D341Med (cell line): ENCODE results near the gene CEP152.
"Not testable (repeated sequence)": the region's sequence is repeated elsewhere in the genome, so short reads cannot be mapped to it uniquely, and the experiment has no call there.

ENCODE experiments used
- DNase-seq: peaks from one replicate; pipeline ENCODE4 v3.0.0; 2012; ENCODE audit warnings: low spot score

CEP152 gene

DNA sequence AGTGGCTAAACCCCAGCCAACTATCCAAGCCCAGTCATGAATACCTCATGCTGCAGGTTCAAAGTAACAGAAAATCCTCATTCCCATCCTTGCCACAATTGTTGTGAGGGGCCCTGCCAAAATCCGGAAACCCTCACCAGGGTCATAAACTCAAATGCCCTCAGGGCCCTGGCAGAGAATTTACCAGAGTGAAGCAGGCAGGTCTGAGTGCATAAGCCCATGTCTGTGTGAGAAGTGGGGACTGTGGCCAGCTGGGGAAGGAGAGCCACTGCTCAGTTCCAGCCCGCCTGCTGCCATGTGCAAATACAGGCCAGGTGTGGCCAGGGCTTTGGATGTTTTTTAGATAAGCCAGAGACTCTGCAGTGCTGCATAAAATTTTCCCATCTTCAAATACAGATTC lies 7.0 kb downstream of the CEP152 start:
- DNase-seq = no peak

DNA sequence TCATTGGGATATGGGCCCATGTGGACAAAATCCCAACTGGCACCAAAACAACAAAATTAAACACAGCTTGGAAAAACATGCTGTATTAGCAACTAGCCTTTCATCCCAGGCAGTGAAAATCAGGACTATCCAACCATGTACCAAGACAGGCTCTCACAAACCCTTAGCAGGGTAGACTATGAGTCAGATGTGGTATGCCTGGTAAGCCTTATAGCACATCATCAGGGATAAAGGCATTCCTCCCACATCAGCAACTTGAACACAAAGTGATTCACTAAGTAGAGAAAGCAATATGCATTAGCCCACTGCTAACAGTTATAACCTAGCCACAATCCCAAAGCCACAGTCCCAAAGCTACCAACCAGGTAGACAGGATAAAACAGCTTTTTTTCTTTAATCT lies 8.0 kb downstream of the CEP152 start:
- DNase-seq = no peak

DNA sequence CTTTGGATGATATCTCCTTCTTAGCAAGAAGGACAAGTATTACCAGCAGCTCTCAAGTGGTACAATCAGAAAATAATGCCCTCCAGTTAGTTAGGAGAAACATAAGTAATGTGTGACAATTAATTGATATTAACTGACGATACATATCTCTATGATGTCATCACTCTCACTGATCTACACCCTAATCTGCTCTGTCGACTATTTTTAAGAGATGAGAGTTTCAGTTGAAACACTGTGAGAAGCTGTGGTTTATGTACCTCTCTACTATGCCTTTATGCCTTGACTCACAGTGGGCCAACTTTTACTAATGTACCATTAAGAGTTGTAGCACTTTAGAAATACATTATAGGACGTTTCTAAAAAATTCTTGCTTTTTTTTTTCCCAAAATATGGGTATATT lies 8.6 kb downstream of the CEP152 start:
- DNase-seq = no peak

DNA sequence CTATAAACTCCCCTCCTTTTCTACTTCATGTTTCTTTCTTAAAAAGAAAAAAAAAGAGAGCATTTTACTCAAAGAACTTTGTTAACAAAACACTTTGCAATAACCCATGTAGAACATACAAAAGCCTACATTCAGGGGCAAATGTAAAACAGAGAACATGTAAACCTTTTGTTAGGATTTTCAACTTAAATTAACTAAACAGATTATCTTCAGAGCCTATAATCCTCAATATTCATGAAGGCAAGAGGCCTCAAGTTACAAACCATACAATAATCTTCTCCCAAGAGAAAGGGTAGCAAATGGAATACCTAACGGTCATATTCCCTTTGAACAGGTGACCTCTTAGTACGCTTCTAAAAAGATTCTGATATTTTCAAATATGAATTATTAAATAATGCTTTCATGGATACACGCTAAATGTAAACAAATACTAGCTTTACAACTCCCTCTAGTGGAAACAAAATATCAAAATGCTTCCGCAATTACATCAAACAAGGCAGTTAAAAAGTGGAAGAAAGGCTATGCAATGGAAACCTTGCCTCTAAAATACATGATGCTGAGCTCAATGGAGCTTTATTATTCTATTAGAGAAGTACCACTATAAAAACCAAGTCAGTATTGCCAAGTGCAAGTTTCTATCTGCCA lies 9.9 kb downstream of the CEP152 start:
- no peak for DNase-seq

DNA sequence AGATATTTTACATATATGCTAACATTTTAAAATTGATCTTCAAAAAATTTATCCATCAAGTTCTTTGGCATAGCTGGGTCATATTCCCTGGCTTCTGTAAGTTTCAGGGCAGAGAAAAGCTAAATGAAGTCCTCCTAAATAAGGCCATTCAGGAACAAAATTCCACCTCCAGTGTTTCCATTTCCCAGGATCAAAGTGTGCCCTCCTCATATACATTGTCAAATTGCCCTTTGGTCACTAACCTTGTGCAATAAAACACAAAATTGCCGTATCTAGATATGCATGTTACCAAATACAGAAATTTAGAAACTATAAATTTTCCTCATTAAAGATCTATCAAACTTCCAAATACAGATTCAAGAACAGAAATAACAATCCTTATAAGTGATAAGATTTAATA lies 10.6 kb downstream of the CEP152 start:
- DNase-seq = no peak

DNA sequence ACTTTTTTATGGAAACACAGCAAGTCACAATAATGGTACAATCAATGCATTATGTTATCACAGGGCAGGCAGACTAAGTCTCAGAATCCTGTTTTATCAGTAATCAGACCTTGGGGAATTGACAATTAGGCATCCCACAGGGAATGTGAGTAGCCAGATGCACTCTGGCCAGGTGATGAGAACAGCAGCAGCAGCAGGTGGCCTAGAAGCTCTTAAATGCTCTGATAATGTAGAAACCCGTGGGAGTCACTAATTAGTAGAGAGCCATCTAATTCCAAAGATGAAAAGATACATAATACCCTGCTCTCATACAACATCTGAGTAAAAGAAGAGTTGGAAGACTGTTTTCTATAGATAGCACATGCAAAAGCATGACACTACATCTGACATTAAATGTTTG lies 12.6 kb downstream of the CEP152 start:
- peak; percentile 70 for DNase-seq

DNA sequence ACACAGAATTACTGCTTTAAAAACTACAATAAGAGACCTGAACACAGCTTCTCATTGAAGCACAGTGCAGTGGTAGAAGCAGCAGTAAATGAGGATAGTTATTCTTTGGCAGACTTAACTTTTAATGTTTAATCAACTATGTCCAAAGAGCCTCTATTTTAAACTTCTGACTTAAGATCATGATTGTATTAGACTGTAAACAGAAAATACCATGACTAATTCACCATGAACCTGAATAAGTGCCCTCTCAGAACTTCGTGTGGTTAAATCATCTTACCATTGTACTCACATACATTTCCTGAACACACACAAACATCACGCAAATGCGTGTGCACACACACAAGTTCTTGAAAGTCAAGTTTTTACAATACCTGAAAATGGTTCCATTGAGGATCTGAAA lies 13.9 kb downstream of the CEP152 start:
- no peak for DNase-seq

DNA sequence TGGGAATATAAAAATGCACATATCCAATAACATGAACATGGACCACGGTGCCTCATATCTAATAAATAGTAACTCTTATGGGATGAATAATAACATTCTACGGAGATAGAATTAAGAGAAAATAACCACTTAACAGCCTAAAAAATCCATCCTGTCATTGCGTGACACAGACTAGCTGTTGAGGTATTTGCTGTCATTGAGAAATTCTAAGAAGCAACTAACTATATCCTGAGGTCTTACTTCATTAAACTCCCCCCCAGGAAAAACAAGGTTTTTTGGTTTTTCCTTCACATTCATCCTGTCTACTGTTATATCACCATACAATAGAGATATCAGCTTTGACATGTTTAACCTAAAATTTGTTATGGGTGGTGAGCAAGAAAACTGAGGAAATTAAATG lies 14.3 kb downstream of the CEP152 start:
- no peak for DNase-seq

DNA sequence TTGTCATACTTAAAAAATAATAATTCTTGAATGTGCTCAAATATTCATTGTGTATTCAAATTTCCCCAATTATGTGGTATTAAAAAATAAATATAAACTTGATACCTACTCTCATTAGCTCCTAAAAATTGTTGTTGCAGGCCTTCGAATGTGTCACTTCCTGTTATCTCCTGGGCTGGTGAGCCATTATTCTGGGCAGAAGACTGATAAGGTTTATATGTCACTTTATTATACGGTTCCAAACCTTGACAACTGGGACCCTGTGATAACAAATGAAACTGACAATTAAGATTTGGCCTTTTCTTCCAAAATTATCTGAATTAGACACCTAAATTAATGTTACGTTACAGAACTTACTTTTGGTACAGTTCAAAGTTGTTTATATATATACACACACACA lies 15.0 kb downstream of the CEP152 start:
- no peak for DNase-seq

DNA sequence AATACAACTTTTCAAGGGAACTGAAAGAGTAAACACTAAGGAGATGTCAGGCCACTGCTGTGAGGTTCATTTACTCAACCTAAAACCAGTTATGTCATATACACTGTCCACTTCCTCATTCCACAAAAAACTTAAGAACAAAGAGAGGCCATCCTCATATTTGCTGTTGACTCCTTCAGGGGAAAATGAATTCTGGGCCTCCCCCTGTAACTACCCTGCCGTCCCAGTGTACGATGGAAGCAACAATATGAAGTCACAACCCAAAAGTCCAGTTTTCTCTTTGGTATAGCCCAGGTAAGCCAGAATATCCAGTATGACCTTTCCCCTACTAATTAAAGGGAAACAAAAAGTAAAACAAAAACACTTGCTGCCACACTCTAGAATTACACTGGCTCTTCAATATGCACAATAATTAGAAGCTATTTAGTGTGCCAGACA lies 16.2 kb downstream of the CEP152 start:
- no peak for DNase-seq

DNA sequence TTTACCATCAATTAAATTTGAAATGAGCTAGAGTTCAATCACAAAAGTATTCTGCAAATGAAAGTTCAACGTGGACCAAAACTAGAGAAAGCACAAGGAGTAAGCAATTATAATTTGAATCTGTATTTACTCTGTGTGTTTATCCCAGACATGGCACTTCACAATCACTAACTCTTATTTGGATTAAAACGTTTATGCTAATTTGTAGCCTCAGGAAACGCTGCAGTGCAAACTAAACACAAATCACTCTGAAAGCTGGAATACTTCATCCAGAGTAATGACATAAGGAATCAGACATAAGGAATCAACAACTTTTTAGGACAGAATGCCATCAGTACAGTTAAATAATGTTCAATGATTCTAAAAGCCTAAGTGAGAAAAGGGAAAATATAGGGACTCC lies 18.5 kb downstream of the CEP152 start:
- no peak for DNase-seq

DNA sequence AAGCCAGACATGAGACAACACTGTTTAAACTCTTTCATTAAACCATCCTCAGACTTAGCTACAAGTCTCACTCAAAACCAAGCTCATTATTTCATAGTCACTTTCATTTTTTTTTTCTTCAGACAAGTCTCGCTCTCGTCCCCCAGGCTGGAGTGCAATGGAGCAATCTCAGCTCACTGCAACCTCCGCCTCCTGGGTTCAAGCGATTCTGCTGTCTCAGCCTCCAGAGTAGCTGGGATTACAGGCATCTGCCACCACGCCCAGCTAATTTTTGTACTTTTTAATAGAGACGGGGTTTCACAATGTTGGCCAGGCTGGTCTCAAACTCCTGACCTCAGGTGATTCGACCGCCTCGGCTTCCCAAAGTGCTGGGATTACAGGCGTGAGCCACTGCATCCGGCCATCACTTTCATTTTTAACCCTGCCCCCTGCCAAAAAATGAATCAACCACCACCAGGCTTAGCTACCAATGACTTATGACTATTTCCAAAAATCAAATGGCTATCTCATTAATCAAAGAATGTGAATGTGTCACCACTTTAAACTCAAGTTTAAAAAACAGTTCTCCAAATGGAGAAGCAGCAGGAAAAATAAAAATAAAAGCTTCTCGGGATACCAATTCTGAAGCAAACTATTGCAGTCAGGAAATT lies 20.3 kb downstream of the CEP152 start:
- not testable (repeated sequence) for DNase-seq

DNA sequence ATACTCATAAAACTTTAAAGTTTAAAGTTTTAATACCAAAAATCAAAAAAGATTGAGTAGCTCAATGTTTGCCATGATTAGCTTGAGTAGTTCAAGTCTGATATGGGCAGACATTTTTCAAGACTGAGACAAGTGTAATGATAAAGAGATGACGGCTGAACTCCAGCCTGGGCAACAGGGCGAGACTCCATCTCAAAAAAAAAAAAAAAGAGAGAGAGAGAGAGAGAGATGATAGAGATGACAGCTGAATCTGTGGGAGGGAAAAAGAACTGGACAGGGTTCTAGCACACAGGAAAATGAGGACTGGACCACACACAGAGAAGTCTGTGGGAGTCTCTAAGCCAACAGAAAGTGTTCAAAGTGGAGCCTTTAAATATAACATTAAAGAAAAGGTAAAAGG lies 25.2 kb downstream of the CEP152 start:
- DNase-seq = no peak

DNA sequence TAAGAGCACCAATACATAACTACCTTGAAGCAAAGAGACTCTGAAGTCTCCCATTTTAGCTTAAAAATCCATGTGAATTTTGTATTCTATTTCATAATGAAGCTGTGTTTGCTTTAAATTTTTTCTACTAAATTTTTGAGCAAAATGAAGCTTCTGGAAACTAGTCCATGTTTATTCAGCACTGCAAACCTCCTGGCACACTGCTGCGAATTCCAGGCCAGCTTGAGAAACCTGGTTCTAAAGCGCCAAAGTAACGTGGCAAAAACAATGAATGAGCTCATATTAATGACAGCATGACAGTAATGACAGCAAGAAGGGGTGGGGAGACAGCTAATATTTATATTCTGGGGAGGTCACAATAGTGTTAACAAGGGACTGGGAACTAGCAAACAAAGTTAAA lies 25.7 kb downstream of the CEP152 start:
- no peak for DNase-seq

DNA sequence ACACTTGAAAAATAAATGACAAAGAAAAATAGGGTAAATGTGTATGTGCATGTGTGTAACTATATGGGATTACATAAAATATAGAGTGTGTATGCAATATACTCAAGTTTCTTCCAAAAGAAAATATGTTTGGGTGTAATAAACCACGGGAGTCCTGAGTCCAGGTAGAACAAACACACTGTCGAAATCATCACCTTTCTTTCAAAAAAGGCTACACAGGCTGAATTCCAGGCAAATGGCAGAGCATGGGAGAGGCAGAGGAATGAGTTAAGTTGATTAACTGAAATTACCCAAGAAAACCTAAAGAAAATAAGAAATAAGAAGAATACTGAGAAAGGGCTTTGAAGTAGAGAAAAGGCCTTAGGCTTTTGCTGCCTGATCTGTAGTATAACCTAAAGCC lies 26.1 kb downstream of the CEP152 start:
- DNase-seq = no peak

DNA sequence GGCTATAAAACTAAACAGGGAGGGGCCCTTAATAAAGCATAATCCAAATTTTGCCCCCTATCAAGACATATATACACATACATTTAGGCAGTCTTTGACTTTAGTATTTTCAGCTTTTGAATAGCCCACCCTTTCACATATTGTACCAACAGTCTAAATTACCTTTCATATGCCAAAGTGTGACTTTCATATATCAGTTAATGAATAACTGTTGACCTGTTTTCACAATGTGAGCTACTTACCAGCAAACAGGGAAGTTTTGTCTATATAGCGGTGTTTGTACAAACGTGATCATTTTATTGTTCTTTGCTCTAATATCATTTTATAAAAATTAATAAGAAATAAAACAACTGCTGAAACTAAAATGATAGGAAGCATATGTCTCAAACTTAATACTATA lies 28.0 kb downstream of the CEP152 start:
- no peak for DNase-seq

DNA sequence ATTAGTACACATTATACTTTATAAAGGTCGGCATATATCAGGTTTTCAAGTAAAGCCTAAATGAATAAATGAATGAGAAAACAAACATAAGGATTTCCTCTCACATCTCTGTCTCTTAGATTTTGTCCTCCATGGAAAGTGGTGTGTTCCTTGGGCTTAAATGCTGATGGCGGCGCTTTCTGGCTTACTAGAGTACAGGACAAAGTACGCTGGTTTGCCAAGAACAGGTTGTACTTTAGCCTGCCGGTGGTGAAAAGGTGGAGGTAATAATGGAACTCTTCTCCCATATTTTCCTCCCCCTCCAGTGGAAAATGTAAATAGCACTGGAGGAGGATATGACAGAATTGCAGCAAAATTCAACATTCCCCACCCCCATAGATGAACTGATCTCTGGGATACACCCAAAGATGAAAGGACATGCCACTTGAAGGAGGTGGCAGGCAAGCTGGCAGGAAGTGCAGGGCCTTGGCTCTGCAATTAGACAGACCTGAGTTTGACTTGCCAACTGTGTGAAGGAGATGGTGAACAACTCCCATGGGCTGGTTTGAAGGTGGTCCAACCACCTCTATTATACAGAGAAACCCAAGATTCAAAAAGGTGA lies 29.3 kb downstream of the CEP152 start:
- DNase-seq = no peak

DNA sequence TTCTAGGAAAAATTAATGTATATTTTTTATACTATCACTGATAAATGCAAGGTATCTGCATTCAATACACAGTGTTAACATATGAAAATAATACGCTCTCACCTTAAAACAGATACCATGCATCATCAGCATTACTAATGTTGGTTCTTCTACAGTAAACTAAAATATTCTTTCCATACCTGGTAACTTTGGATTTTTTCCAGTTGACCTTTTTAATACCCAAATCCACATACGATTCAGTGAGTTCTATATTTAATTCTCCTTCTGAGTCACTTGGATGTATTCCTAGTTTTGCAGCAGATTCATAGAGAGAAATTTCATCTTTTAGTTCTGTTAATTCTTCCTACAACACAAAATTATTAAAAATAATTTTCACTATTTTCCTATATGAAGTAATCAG lies 29.9 kb downstream of the CEP152 start:
- DNase-seq = no peak

DNA sequence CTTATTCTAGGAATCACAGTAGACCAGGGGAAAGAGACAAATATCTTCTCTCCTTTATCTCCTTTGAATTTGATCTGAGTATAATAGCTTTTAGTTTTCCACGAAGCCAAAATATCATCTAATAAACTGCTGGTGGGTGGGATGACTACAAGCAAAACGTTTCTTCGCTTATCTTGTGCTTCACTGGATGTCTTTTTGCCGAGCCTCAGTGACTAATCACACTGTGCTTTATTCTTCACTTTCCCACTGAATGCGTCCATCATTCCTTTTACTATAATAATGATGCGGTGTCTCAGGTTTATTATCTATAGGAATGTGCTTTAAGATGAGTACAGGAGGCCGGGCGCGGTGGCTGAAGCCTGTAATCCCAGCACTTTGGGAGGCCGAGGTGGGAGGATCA lies 32.5 kb downstream of the CEP152 start:
- no peak for DNase-seq

DNA sequence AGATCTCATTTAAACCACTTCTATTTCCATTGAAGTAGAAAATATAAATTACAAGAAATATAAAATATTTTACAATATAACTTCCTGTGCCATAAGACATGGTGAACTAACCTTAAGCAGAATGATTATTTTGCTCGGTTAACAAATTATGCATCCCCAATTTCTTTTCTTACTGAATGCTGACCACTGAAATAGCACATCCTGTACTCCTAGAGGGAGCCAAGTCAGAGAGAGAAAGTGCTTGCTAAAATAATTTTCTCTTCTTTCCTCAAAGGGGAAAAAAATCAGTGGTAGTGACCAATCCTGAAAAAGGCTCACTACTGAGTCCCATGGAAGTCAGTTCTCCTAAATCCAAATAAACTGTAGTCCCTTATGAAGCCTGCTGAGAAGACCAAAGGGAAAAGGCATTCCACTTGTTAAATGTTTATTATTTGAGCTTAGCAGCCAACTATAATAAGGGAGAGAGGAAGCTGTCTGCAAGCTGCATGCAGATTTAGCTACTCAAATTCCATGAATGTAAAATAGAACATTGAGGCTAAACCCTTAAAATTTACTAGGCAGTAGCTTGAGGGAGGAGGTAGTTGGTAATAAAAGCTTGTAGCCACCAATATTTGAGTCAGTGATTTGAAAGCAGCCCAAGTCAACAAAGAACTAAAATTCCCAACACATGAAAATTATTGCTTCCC lies 33.1 kb downstream of the CEP152 start:
- DNase-seq = no peak

DNA sequence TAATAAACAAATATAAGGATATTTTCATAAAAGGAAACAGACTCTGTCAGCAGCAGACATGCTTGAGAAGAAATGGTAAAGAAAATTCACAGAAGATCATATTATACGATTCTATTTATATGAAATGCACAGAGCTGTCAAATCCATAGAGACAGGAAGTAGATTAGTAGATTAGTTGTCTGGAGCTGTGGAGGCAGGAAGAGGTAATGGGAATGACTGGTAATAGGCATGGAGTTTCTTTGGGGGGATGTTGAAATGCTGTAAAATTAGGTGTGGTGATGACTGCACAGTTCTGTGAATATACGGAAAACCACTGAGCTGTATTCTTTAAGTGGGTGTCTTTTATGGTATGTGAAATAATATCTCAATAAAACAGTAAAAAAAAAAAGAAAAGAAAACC lies 35.3 kb downstream of the CEP152 start:
- no peak for DNase-seq

DNA sequence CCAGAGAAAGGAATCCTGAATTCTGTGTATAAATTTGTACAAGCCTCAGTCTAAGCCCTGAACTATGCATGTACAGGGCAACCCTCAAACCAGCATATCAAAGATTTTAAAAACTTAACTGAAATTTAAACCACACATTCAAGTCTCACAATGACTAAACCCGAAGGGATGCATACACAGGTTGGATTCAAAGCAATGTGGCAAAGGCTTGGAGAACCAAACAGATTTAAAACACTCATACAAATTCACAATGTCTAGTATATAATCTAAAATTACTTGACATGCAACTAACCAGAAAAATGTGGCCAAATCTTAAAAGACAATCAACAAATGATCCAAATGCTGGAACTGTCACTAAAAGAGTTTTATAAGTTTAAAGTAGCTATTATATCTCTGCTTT lies 36.4 kb downstream of the CEP152 start:
- DNase-seq = no peak

DNA sequence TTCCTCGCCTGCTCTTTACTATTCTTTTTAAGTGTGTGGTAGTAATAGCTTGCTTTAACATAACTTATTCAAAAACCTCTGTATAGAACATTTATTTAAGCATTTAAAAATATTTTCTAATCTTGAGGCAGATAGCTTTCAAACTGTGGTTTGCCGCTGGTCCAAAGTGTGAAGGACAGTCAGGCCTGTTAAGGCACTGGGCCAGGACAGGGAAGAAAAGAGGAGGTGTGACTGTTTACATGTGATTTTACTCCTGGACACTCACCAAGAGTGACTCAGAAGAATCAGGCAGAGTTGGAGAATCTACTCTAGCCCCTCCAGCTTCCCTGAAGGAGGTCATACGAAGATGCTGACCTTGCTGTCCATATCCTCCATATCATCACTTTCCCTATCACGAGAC lies 44.7 kb downstream of the CEP152 start:
- no peak for DNase-seq
